CD8-positive, alpha-beta memory T cell (primary cell): ENCODE results near the gene SNTA1. TPM values are rescaled to one million over a fixed set of nuclear protein-coding genes. Genes with fewer than 3 reads are reported as not detected.
"Not testable (repeated sequence)": the region's sequence is repeated elsewhere in the genome, so short reads cannot be mapped to it uniquely, and the experiment has no call there.

Experiments
- CTCF ChIA-PET: fragments of 350-600 bp; sonication (Branson Sonifier 250); formaldehyde crosslinking; loops from one replicate; lab custom pipeline; 2021; ENCODE audit warnings: antibody characterized with exemption; lab: Charles Lee
- POLR2A ChIA-PET: fragments of 350-600 bp; sonication (Branson Sonifier 250); formaldehyde crosslinking; loops from one replicate; lab custom pipeline; 2021; ENCODE audit warnings: antibody characterized with exemption; lab: Charles Lee
- DNase-seq, 5 donors: peaks; one replicate each; pipeline versions ENCODE4 v3.0.0 to v3.0.0-alpha.2; 2020 to 2022; ENCODE audit warnings: mixed read lengths in 1 of 5
- H3K27ac ChIP-seq: one replicate; pipeline ENCODE4 v1.7.0; 2013; ENCODE audit warnings: low read depth, mild to moderate bottlenecking, low read length, moderate library complexity
- H3K27me3 ChIP-seq: 2 replicates; pipeline ENCODE4 v1.7.0; 2013; ENCODE audit warnings: low read length, mild to moderate bottlenecking; ENCODE audit not compliant: insufficient read depth, poor library complexity, severe bottlenecking
- H3K36me3 ChIP-seq: 2 replicates; pipeline ENCODE4 v1.7.0; 2013; ENCODE audit warnings: mild to moderate bottlenecking, low read length, moderate library complexity; ENCODE audit not compliant: insufficient read depth
- H3K4me1 ChIP-seq: 2 replicates; pipeline ENCODE4 v1.7.0; 2013; ENCODE audit warnings: mild to moderate bottlenecking, low read length, moderate library complexity; ENCODE audit not compliant: insufficient read depth
- H3K4me3 ChIP-seq: 2 replicates; pipeline ENCODE4 v1.7.0; 2013; ENCODE audit warnings: mild to moderate bottlenecking, low read length
- H3K9me3 ChIP-seq: 2 replicates; pipeline ENCODE4 v1.7.0; 2013; ENCODE audit warnings: mild to moderate bottlenecking, low read length
- H3K27ac Mint-ChIP-seq, 8 donors: one replicate each; pipeline ENCODE4 v1.8.0; 2020 to 2021; ENCODE audit warnings: mixed read lengths in 8 of 8, mild to moderate bottlenecking in 6 of 8, inconsistent platforms in 3 of 8, moderate library complexity in 3 of 8
- H3K27me3 Mint-ChIP-seq, 2 donors: one replicate each; pipeline ENCODE4 v1.8.0; 2020 to 2021; ENCODE audit warnings: mixed read lengths in 2 of 2, mild to moderate bottlenecking in 1 of 2, moderate library complexity in 1 of 2
- H3K36me3 Mint-ChIP-seq, 3 donors: one replicate each; pipeline ENCODE4 v1.8.0; 2020 to 2021; ENCODE audit warnings: mixed read lengths in 3 of 3, inconsistent platforms in 1 of 3, mild to moderate bottlenecking in 1 of 3
- H3K4me1 Mint-ChIP-seq, 3 donors: one replicate each; pipeline ENCODE4 v1.8.0; 2020 to 2021; ENCODE audit warnings: mixed read lengths in 3 of 3, inconsistent platforms in 1 of 3, mild to moderate bottlenecking in 1 of 3
- H3K4me3 Mint-ChIP-seq, 7 donors: one replicate each; pipeline ENCODE4 v1.8.0; 2020 to 2021; ENCODE audit warnings: mixed read lengths in 7 of 7, mild to moderate bottlenecking in 6 of 7, moderate library complexity in 4 of 7, inconsistent platforms in 2 of 7
- H3K9me3 Mint-ChIP-seq, 5 donors: one replicate each; pipeline ENCODE4 v1.8.0; 2020 to 2022; ENCODE audit warnings: mixed read lengths in 5 of 5, mild to moderate bottlenecking in 3 of 5, moderate library complexity in 2 of 5, inconsistent platforms in 1 of 5
- polyA plus RNA-seq: library from polyadenylated mRNA; unstranded; fragments of 300-500 nt; fragmentation: Illumina TruSeq; gene quantifications from one replicate; pipeline ENCODE4 v1.2.3, GENCODE V29; 2021
- total RNA-seq, 2 experiments: library from RNA; stranded (reverse); gene quantifications; one replicate each; pipeline ENCODE4 v1.2.3, GENCODE V29; 2021

The SNTA1 gene
- total and polyA plus RNA-seq, 3 experiments from 2014 or later: 4.6 to 11.8 (median 5.6) TPM

DNA sequence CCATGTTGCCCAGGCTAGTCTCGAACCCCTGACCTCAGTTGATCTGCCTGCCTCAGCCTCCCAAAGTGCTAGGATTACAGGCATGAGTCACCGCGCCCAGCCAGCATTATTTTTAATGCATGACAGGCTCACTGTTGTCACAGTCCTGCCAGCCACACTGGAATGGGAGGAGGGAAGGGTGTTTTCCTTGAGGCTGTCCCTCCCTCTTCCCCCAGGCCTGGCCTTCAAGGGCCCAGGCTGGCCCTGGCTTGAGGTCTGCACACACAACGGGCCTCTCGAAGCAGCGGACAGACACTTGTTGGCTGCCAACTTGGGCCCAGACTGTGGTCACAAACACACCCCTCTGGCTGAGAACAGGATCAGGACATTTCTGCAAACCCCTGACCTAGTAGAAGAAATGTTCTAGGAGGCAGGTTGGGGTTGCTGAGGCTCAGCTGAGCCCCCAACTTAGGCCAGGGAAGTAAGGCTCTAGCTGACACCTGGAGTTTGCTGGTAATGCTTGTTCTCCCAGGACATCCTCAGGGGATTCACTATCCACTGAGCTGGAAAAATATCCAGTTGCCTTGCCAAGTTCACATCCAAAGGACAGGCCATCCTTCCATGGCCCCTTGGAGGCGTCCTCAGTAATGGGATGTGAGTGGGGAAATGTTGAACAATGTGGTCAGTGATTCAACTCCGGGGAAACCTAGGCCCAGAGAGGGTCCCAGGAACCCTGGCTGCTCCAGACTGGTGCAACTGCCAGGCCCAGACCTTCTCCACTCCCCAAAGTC lies 9.9 kb downstream of the SNTA1 start:
- Mint-ChIP-seq H3K4me1 (no peaks in the 10 kb centered on the region), H3K36me3 (peaks cover 4 to 14% (median 9%) of the 10 kb centered on the region in 3 donors), H3K9me3 (no peaks in the 10 kb centered on the region), H3K4me3 (no peak overlapping the region), H3K27ac (peak overlapping the region in 1 of 8 donors; percentile 75), H3K27me3 (no peaks in the 10 kb centered on the region)
- Histone ChIP-seq H3K4me1 (no peaks in the 10 kb centered on the region), H3K9me3 (no peaks in the 10 kb centered on the region), H3K27me3 (no peaks in the 10 kb centered on the region), H3K36me3 (no peaks in the 10 kb centered on the region), H3K27ac (no peak overlapping the region), H3K4me3 (no peak overlapping the region)
- ChIA-PET POLR2A (no interaction called here), CTCF (interaction anchor here (1.7 kb wide), 1 partner anchor 13 kb away, joined by 3 read pairs; no protein-coding TSS in a partner anchor)
- DNase-seq: no peak

DNA sequence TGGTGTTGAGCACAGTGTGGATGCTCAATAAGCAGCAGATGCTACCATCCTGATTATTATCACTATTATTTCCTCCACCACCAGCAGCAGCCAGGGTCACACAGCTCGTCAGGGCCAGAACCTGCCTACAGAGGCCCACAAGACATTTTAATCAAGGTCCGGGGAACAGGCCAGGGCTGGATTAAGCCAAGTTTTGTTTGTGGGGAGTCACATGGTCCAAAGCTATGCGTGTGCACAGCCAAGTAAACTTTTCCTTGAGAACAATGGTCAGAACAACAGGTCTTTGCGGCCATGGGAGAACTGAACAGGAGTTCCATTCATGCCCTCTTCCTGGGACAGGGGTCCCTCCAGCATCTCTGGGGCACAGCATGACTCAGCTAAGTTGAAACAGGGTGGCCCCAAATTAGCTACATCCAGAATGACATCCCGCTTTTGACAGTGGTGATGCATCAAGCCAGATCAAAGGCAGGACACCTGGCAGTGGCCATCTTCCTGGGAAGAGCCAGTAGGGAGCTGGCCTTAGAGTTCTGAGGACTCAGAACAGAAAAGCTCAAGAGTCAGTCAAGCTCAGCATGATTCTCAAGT lies 11.7 kb downstream of the SNTA1 start:
- H3K4me3 Mint-ChIP-seq: no peak overlapping the region
- H3K4me1 Mint-ChIP-seq: no peaks in the 10 kb centered on the region
- POLR2A ChIA-PET: interaction anchor here (0.6 kb wide), 1 partner anchor 13 kb away, joined by 4 read pairs; no protein-coding TSS in a partner anchor

DNA sequence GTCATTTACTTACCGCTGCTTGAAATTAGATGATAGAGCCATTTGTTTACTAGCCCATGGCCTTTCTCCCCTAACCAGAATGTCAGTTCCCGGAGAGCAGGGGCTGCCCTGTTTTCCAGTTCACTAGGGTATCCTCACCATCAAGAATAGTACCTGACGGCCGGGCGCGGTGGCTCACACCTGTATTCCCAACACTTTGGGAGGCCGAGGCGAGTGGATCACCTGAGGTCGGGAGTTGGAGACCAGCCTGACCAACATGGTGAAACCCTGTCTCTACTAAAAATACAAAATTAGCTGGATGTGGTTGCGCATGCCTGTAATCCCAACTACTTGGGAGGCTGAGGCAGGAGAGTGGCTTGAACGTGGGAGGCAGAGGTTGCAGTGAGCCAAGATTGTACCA lies 19.7 kb downstream of the SNTA1 start:
- H3K9me3 Mint-ChIP-seq, H3K27me3 Mint-ChIP-seq: not testable (repeated sequence)

More for the DNA sequence above, 11.7 kb downstream of the SNTA1 start:
- no peaks in the 10 kb centered on the region for H3K27me3 Mint-ChIP-seq
- Histone ChIP-seq H3K27me3 (no peaks in the 10 kb centered on the region), H3K4me3 (no peak overlapping the region), H3K4me1 (no peaks in the 10 kb centered on the region), H3K27ac (no peak overlapping the region), H3K9me3 (no peaks in the 10 kb centered on the region), H3K36me3 (no peaks in the 10 kb centered on the region)
- H3K27ac Mint-ChIP-seq: peak overlapping the region in 1 of 8 donors; percentile 33
- H3K36me3 Mint-ChIP-seq: peaks cover 4 to 14% (median 9%) of the 10 kb centered on the region in 3 donors
- DNase-seq: no peak
- H3K9me3 Mint-ChIP-seq: no peaks in the 10 kb centered on the region
- CTCF ChIA-PET: interaction anchor here (1.1 to 1.7 kb wide), 2 partner anchors 15 to 236 kb away, joined by 3 read pairs; no protein-coding TSS in a partner anchor

DNA sequence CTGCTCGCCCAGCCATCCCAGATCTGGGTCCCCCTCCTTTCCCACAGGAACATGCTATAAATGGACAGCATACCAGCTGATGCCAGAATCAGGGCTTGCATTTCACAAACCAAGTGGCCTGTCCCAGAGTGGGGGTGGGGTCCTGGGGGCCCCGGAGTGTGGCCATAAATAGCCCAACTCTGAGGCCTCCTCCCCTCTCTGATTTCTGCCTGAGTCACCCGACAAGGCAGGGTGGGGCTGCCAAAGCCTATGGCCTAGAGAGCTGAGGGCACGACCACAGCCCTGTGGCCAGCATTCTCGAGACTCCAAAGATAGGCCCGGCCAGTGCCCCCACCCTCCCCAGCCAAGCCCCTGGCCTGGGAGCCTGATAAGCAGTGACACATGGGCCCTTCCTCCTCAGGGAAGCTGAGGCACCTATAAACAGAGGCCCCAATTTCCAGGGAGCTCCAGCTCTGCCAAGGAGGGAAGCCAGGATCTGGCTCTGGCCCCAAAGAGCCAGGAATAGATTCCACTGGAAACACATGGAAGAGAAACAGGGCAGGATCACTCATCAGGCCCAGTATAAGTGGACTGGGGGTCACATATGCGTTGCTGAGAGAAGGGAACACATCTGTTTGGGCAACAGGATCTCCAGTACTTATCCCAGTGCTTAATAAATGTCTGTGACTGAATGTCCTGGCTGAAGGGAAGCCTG lies 20.3 kb downstream of the SNTA1 start:
- no peak overlapping the region for H3K4me3 ChIP-seq
- no peak for DNase-seq
- Mint-ChIP-seq H3K27ac (peak overlapping the region in 1 of 8 donors; percentile 78), H3K4me3 (no peak overlapping the region), H3K4me1 (no peaks in the 10 kb centered on the region), H3K36me3 (no peaks in the 10 kb centered on the region), H3K9me3 (no peaks in the 10 kb centered on the region), H3K27me3 (no peaks in the 10 kb centered on the region)
- CTCF ChIA-PET: no interaction called here
- no peaks in the 10 kb centered on the region for H3K9me3 ChIP-seq
- POLR2A ChIA-PET: no interaction called here
- H3K4me1 ChIP-seq: no peaks in the 10 kb centered on the region
- no peaks in the 10 kb centered on the region for H3K36me3 ChIP-seq
- no peaks in the 10 kb centered on the region for H3K27me3 ChIP-seq
- peak overlapping the region; percentile 18 for H3K27ac ChIP-seq

More for the DNA sequence above, 19.7 kb downstream of the SNTA1 start:
- H3K27me3 ChIP-seq, CTCF ChIA-PET, H3K9me3 ChIP-seq, DNase-seq, H3K27ac Mint-ChIP-seq, H3K4me3 Mint-ChIP-seq, H3K36me3 Mint-ChIP-seq, H3K4me1 Mint-ChIP-seq, H3K4me1 ChIP-seq, POLR2A ChIA-PET, H3K4me3 ChIP-seq, H3K36me3 ChIP-seq: not testable (repeated sequence)
- H3K27ac ChIP-seq: peak overlapping the region; percentile 18

DNA sequence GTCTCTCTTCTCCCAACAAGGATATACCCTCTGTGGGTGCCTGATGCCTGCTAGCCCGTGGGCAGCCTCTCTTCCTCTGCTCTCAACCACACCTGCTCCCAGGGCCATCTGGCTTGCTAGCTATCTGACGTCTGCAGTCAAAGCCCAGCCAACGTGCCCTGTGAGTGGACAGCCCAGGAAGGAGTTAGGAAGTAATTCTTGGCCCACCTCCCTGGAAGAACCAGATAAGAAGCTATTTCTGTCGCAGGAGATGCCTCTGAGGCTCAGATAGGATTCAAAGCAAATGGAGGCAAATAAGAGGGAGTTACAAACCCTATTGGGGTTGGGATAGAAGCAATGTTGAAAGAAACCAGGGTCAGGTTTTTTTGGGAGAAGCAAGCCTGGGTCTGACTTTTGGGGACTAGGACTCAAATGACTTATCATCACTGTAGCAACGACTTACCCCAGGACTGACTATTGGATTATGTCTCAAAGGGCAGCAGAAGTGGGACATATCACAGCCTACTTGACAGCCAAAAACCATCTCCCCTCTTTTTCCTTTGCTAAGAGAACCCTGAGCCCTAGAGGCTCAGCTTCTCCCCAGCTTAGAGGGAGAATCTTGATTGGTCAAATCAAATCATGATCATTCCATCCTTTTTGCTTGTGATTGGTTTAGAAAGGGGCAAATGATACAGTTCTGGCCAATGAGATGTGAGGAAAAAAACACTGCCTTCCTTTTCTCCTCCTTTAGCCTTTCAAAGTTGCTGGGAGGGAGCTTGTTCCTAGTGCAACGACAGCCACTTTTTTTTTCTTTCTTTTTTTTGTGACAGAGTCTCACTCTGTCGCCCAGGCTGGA lies 24.2 kb downstream of the SNTA1 start:
- H3K4me3 Mint-ChIP-seq: no peak overlapping the region
- Histone ChIP-seq H3K27ac (no peak overlapping the region), H3K9me3 (no peaks in the 10 kb centered on the region), H3K4me1 (no peaks in the 10 kb centered on the region), H3K4me3 (no peak overlapping the region), H3K27me3 (no peaks in the 10 kb centered on the region), H3K36me3 (no peaks in the 10 kb centered on the region)
- no peaks in the 10 kb centered on the region for H3K9me3 Mint-ChIP-seq
- DNase-seq: no peak
- no peaks in the 10 kb centered on the region for H3K27me3 Mint-ChIP-seq
- ChIA-PET CTCF (no interaction called here), POLR2A (no interaction called here)
- H3K27ac Mint-ChIP-seq: no peak overlapping the region
- peaks cover 0 to 5% (median 0%) of the 10 kb centered on the region in 3 donors for H3K36me3 Mint-ChIP-seq
- no peaks in the 10 kb centered on the region for H3K4me1 Mint-ChIP-seq

DNA sequence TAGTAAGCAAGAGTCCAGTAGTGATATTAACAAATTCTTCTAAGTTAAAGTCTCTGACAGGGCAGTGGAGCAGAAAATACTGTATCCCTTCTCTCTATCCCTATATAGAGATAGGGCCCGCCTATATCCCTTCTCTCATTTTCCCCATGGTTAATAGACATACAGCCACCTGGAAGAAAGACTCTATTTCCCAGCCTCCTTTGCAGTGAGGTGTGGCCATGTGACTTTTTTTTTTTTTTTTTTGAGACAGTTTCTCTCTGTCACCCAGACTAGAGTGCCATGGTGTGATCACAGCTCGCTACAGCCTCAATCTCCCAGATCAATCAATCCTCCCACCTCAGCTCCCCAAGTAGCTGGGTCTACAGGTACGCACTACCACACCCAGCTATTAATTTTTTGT lies 25.5 kb downstream of the SNTA1 start:
- Mint-ChIP-seq H3K4me1 (no peaks in the 10 kb centered on the region), H3K36me3 (peaks cover 0 to 8% (median 0%) of the 10 kb centered on the region in 3 donors), H3K9me3 (no peaks in the 10 kb centered on the region), H3K4me3 (no peak overlapping the region), H3K27ac (no peak overlapping the region), H3K27me3 (no peaks in the 10 kb centered on the region)
- no peaks in the 10 kb centered on the region for H3K4me1 ChIP-seq
- H3K9me3 ChIP-seq: no peaks in the 10 kb centered on the region
- no peaks in the 10 kb centered on the region for H3K36me3 ChIP-seq
- CTCF ChIA-PET: interaction anchor here (0.6 to 0.7 kb wide), 2 partner anchors 76 to 118 kb away, joined by 3 read pairs; no protein-coding TSS in a partner anchor
- DNase-seq: no peak
- no peak overlapping the region for H3K4me3 ChIP-seq
- H3K27me3 ChIP-seq: no peaks in the 10 kb centered on the region
- POLR2A ChIA-PET: no interaction called here
- H3K27ac ChIP-seq: no peak overlapping the region

DNA sequence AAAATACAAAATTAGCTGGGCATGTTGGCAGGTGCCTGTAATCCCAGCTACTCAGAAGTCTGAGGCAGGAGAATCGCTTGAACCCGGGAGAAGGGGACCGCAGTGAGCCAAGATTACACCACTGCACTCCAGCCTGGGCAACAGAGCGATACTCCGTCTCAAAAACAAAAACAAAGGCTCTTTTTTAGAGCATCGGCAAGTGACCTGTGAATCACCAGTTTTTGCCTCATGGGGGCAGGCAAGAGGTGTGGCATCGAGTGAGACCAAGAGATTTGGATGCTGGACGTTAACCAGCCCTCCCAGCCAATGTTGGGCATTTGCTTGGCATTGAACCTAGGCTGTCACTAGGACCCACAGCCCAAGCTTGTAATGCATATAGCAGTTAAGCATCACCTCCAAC lies 27.6 kb downstream of the SNTA1 start:
- Mint-ChIP-seq H3K9me3 (no peaks in the 10 kb centered on the region), H3K27ac (no peak overlapping the region), H3K4me3 (no peak overlapping the region), H3K27me3 (no peaks in the 10 kb centered on the region), H3K36me3 (peaks cover 0 to 24% (median 0%) of the 10 kb centered on the region in 3 donors), H3K4me1 (no peaks in the 10 kb centered on the region)
- no peaks in the 10 kb centered on the region for H3K27me3 ChIP-seq
- ChIA-PET POLR2A (no interaction called here), CTCF (no interaction called here)
- no peak overlapping the region for H3K27ac ChIP-seq
- H3K9me3 ChIP-seq: no peaks in the 10 kb centered on the region
- H3K36me3 ChIP-seq: no peaks in the 10 kb centered on the region
- no peak for DNase-seq
- no peak overlapping the region for H3K4me3 ChIP-seq
- H3K4me1 ChIP-seq: no peaks in the 10 kb centered on the region
